H1 (cell line): ENCODE measurements around the gene ADCY1. TPM values are rescaled to one million over a fixed set of nuclear protein-coding genes. Genes with fewer than 3 reads are reported as not detected.

ENCODE experiments used
- CTCF ChIA-PET: fragments of 300-600 bp; sonication (Branson Sonifier 250); formaldehyde crosslinking; loops from one replicate; lab custom pipeline; 2021; ENCODE audit not compliant: partially characterized antibody; lab: Charles Lee
- POLR2A ChIA-PET: fragments of 300-600 bp; sonication (Branson Sonifier 250); formaldehyde crosslinking; loops from one replicate; lab custom pipeline; 2021; ENCODE audit warnings: inconsistent platforms; ENCODE audit not compliant: partially characterized antibody; lab: Charles Lee
- DNase-seq, 2 experiments: peaks; one replicate each; pipeline versions ENCODE4 v3.0.0 to v3.0.0-alpha.2; 2010 to 2022; ENCODE audit warnings: low spot score in 2 of 2, low read depth in 1 of 2, mixed read lengths in 1 of 2
- FAIRE-seq: peaks from 2 replicates; lab custom pipeline; 2011; peaks lifted over from hg19 to GRCh38; lab: Jason Lieb, UNC
- H2AFZ ChIP-seq: 2 replicates; pipeline ENCODE4 v1.8.1; 2012; ENCODE audit warnings: low read length, inconsistent platforms
- H2AK5ac ChIP-seq: 2 replicates; pipeline ENCODE4 v1.6.1; 2013; ENCODE audit warnings: low read depth, low read length
- H2BK120ac ChIP-seq: replicated peaks from 2 replicates; pipeline ENCODE3; 2013; ENCODE audit warnings: low read depth, low read length, inconsistent platforms
- H2BK12ac ChIP-seq: 2 replicates; pipeline ENCODE4 v1.6.1; 2013; ENCODE audit warnings: low read depth, low read length
- H2BK15ac ChIP-seq: 2 replicates; pipeline ENCODE4 v1.6.1; 2013; ENCODE audit warnings: low read length
- H2BK20ac ChIP-seq: 2 replicates; pipeline ENCODE4 v1.6.1; 2013; ENCODE audit warnings: low read length
- H2BK5ac ChIP-seq: 2 replicates; pipeline ENCODE4 v1.6.1; 2013; ENCODE audit warnings: low read depth, low read length
- H3K14ac ChIP-seq: 2 replicates; pipeline ENCODE4 v1.6.1; 2013; ENCODE audit warnings: inconsistent platforms; ENCODE audit not compliant: insufficient read length
- H3K18ac ChIP-seq: 2 replicates; pipeline ENCODE4 v1.6.1; 2013; ENCODE audit warnings: low read length; ENCODE audit errors: extremely low read depth
- H3K23ac ChIP-seq: 2 replicates; pipeline ENCODE4 v1.6.1; 2013; ENCODE audit warnings: inconsistent platforms; ENCODE audit not compliant: insufficient read length
- H3K23me2 ChIP-seq: 2 replicates; pipeline ENCODE4 v1.6.1; 2013; ENCODE audit warnings: low read depth, low read length
- H3K27ac ChIP-seq: 2 replicates; pipeline ENCODE4 v1.6.1; 2011; ENCODE audit warnings: low read depth, low read length, inconsistent platforms
- H3K27me3 ChIP-seq, 4 experiments: replicated peaks in 1 of 4; 1 replicate in 1 of 4; 2 replicates in 3 of 4; pipeline versions ENCODE4 v1.6.1 to v1.8.1; 2011 to 2013; ENCODE audit warnings: low read length in 3 of 4, mild to moderate bottlenecking in 3 of 4, inconsistent platforms in 2 of 4, mixed read lengths in 2 of 4, moderate library complexity in 1 of 4; ENCODE audit not compliant: control insufficient read depth in 3 of 4, insufficient read depth in 3 of 4; ENCODE audit errors: extremely low read depth in 1 of 4
- H3K36me3 ChIP-seq, 4 experiments: 2 replicates each; pipeline versions ENCODE4 v1.6.1 to v1.8.1; 2011 to 2013; ENCODE audit warnings: mild to moderate bottlenecking in 4 of 4, low read length in 3 of 4, moderate library complexity in 2 of 4, control low read depth in 1 of 4, inconsistent platforms in 1 of 4; ENCODE audit not compliant: insufficient read depth in 4 of 4, control insufficient read depth in 2 of 4
- H3K4ac ChIP-seq: replicated peaks from 2 replicates; pipeline ENCODE3; 2013; ENCODE audit warnings: low read length, low read depth, mixed read lengths, inconsistent platforms; ENCODE audit not compliant: insufficient read length
- H3K4me1 ChIP-seq, 4 experiments: replicated peaks in 1 of 4; 1 replicate in 1 of 4; 2 replicates in 3 of 4; pipeline versions ENCODE4 v1.6.1 to v1.8.1; 2011 to 2013; ENCODE audit warnings: low read length in 3 of 4, inconsistent platforms in 2 of 4, mixed read lengths in 1 of 4; ENCODE audit not compliant: insufficient read depth in 4 of 4, control insufficient read depth in 3 of 4
- H3K4me2 ChIP-seq, 2 experiments: 2 replicates each; pipeline versions ENCODE4 v1.6.1 to v1.8.1; 2011 to 2013; ENCODE audit warnings: low read depth in 2 of 2, low read length in 2 of 2, control low read depth in 1 of 2, inconsistent platforms in 1 of 2, mild to moderate bottlenecking in 1 of 2; ENCODE audit not compliant: insufficient read depth in 1 of 2
- H3K4me3 ChIP-seq, 4 experiments: fragments of 200-600, 300-600 bp in 1 of 4; sonication (generic), shearing (Covaris generic), sonication (Bioruptor Twin) in 1 of 4; 2 replicates each; pipeline versions ENCODE4 v1.5.1 to v1.8.1; 2011 to 2016; ENCODE audit warnings: low read length in 4 of 4, low read depth in 3 of 4, control low read depth in 2 of 4, inconsistent platforms in 2 of 4, mild to moderate bottlenecking in 2 of 4, mixed read lengths in 1 of 4, moderate library complexity in 1 of 4; ENCODE audit not compliant: insufficient read depth in 2 of 4; ENCODE audit errors: extremely low read depth in 1 of 4
- H3K56ac ChIP-seq: replicated peaks from 2 replicates; pipeline ENCODE3; 2013; ENCODE audit warnings: low read depth, mild to moderate bottlenecking, mixed read lengths, low read length, inconsistent platforms; ENCODE audit not compliant: insufficient read length
- H3K79me1 ChIP-seq: 2 replicates; pipeline ENCODE4 v1.6.1; 2013; ENCODE audit warnings: low read depth, low read length, control low read depth
- H3K79me2 ChIP-seq, 2 experiments: 2 replicates each; pipeline versions ENCODE4 v1.6.1 to v1.8.1; 2012 to 2013; ENCODE audit warnings: low read length in 2 of 2, mild to moderate bottlenecking in 2 of 2, inconsistent platforms in 1 of 2; ENCODE audit not compliant: insufficient read depth in 2 of 2, control insufficient read depth in 1 of 2
- H3K9ac ChIP-seq, 4 experiments: replicated peaks in 1 of 4; 1 replicate in 1 of 4; 2 replicates in 3 of 4; pipeline versions ENCODE4 v1.6.1 to v1.8.1; 2011 to 2013; ENCODE audit warnings: low read depth in 3 of 4, low read length in 3 of 4, control low read depth in 2 of 4, mild to moderate bottlenecking in 2 of 4, moderate library complexity in 2 of 4, inconsistent platforms in 1 of 4; ENCODE audit errors: extremely low read depth in 1 of 4
- H3K9me3 ChIP-seq, 2 experiments: 2 replicates each; pipeline versions ENCODE4 v1.6.1 to v1.8.1; 2012 to 2013; ENCODE audit warnings: mild to moderate bottlenecking in 2 of 2, moderate library complexity in 2 of 2, control low read depth in 1 of 2, inconsistent platforms in 1 of 2, low read depth in 1 of 2, low read length in 1 of 2, mixed read lengths in 1 of 2; ENCODE audit not compliant: insufficient read depth in 2 of 2
- H4K20me1 ChIP-seq, 2 experiments: replicated peaks in 1 of 2; 2 replicates each; pipeline versions ENCODE3 to v1.8.1; 2011 to 2013; ENCODE audit warnings: inconsistent platforms in 2 of 2, low read length in 2 of 2, mild to moderate bottlenecking in 1 of 2; ENCODE audit not compliant: insufficient read depth in 2 of 2, control insufficient read depth in 1 of 2
- H4K5ac ChIP-seq: 2 replicates; pipeline ENCODE4 v1.6.1; 2013; ENCODE audit warnings: low read length, low read depth, mixed read lengths, inconsistent platforms; ENCODE audit not compliant: insufficient read length
- H4K8ac ChIP-seq: 2 replicates; pipeline ENCODE4 v1.8.0; 2013; ENCODE audit warnings: mild to moderate bottlenecking, moderate library complexity, low read length, inconsistent platforms; ENCODE audit not compliant: insufficient read depth; ENCODE audit errors: extremely low read depth
- H4K91ac ChIP-seq: replicated peaks from 2 replicates; pipeline ENCODE3; 2013; ENCODE audit warnings: low read length, mixed read lengths, inconsistent platforms; ENCODE audit not compliant: insufficient read length
- CHD2 ChIP-seq: IDR thresholded peaks from 2 replicates; pipeline ENCODE4 v1.6.1; 2012; ENCODE audit warnings: low read length, improper control_type of control experiment
- EP300 ChIP-seq, 2 experiments: IDR thresholded peaks; 1 replicate in 1 of 2; 2 replicates in 1 of 2; pipeline ENCODE4 v1.6.1; 2011 to 2012; ENCODE audit warnings: low read depth in 2 of 2, low read length in 2 of 2, mild to moderate bottlenecking in 2 of 2, borderline replicate concordance in 1 of 2, inconsistent platforms in 1 of 2, moderate library complexity in 1 of 2
- MAX ChIP-seq: IDR thresholded peaks from 2 replicates; pipeline ENCODE4 v1.6.1; 2012; ENCODE audit warnings: inconsistent platforms
- POLR2A ChIP-seq, 2 experiments: IDR thresholded peaks; 1 replicate in 1 of 2; 2 replicates in 1 of 2; pipeline ENCODE4 v1.6.1; 2011; ENCODE audit warnings: low read depth in 2 of 2, low read length in 2 of 2, mild to moderate bottlenecking in 2 of 2; ENCODE audit errors: control extremely low read depth in 1 of 2
- WGBS, 2 experiments: shearing (Covaris generic) in 1 of 2; methylation state at CpG; one replicate each; pipeline versions ENCODE4 v1.1.6 to v1.1.7; 2013 to 2015; ENCODE audit warnings: low lambda C conversion rate in 2 of 2, mixed read lengths in 2 of 2, inconsistent platforms in 1 of 2, low coverage in 1 of 2, missing lambda C conversion rate in 1 of 2; ENCODE audit not compliant: insufficient replicate concordance in 2 of 2, insufficient coverage in 1 of 2, insufficient read length in 1 of 2; ENCODE audit errors: extremely low coverage in 1 of 2, missing lambda C conversion rate in 1 of 2; 5-methylcytosine and 5-hydroxymethylcytosine counted together
- polyA plus RNA-seq, 7 experiments: library from polyadenylated mRNA; depleted of rRNA in 3 of 7; stranded (reverse) in 5 of 7; unstranded in 2 of 7; fragments of >200 nt in 5 of 7; fragments of 200-250 nt in 2 of 7; gene quantifications; 1 replicate in 5 of 7; 2 replicates in 1 of 7; 4 replicates in 1 of 7; pipeline versions ENCODE4 v1.2.1 to v1.2.3, GENCODE V29; 2011 to 2013; ENCODE audit warnings: missing spikeins in 2 of 7, mixed read lengths in 2 of 7
- total RNA-seq: library from RNA; stranded (reverse); fragmentation: NEBNext Ultra II Directional; extraction: Animal tissue kit (Norgen Biotek cat#: 25700); gene quantifications from 2 replicates; pipeline ENCODE4 v1.2.1, GENCODE V29; 2021
- TF ChIP-seq, protein P1 (sequence below): IDR thresholded peaks from 2 replicates; pipeline ENCODE4 v1.6.1; 2011; ENCODE audit warnings: low read length, improper control_type of control experiment

The ADCY1 gene
- total and polyA plus RNA-seq, 2 of the 8 experiments (the other 6 are each of a cell fraction or from before 2014, with no cell fraction given): 7.9 to 26.9 TPM

GRCh38 chr7:45623740-45624391 is 49.7 kb downstream of the ADCY1 start:
- Histone ChIP-seq H4K20me1 (peaks cover 0 to 5% of the 10 kb centered on the region in 2 experiments), H3K23ac (no peak overlapping the region), H3K18ac (no peak overlapping the region), H2AK5ac (no peak overlapping the region), H3K79me1 (peaks cover 3% of the 10 kb centered on the region; the same call in 1 of the 2 replicates), H3K14ac (no peak overlapping the region), H4K8ac (peak overlapping the region; percentile 54; the same call in 1 of the 2 replicates), H4K5ac (no peak overlapping the region), H2BK15ac (no peak overlapping the region), H3K4ac (no peak overlapping the region), H2AFZ (no peak overlapping the region), H3K56ac (no peak overlapping the region), H3K4me1 (no peaks in the 10 kb centered on the region), H3K79me2 (no peaks in the 10 kb centered on the region), H2BK12ac (no peak overlapping the region), H3K27ac (no peak overlapping the region), H4K91ac (no peak overlapping the region), H3K9ac (no peak overlapping the region), H3K27me3 (no peaks in the 10 kb centered on the region), H3K23me2 (no peaks in the 10 kb centered on the region), H3K36me3 (peaks cover 0 to 3% (median 1%) of the 10 kb centered on the region in 4 experiments; a peak in 2 of 8 replicates), H2BK120ac (no peak overlapping the region), H3K9me3 (peaks cover 5 to 9% of the 10 kb centered on the region in 2 experiments; a peak in 3 of 4 replicates), H2BK5ac (0 out of 2 replicates have a peak overlapping the region, but pooled peaks have one; percentile 19), H3K4me3 (no peak overlapping the region), H2BK20ac (no peak overlapping the region), H3K4me2 (no peak overlapping the region)
- 85% methylated on average over 9 of the region's 9 CpGs; no CpG with 5 or more reads in 1 of the 2 experiments for WGBS, 2 experiments
- TF ChIP-seq, protein P1, sequence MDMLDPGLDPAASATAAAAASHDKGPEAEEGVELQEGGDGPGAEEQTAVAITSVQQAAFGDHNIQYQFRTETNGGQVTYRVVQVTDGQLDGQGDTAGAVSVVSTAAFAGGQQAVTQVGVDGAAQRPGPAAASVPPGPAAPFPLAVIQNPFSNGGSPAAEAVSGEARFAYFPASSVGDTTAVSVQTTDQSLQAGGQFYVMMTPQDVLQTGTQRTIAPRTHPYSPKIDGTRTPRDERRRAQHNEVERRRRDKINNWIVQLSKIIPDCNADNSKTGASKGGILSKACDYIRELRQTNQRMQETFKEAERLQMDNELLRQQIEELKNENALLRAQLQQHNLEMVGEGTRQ: no peak
- TF ChIP-seq EP300 (IDR thresholded peaks at IDR 0.05; ENCODE audit: borderline replicate concordance in 1 of 2, low read depth in 2 of 2, low read length in 2 of 2) (no peak), POLR2A (IDR thresholded peaks at IDR 0.05; ENCODE audit: control extremely low read depth in 1 of 2, low read depth in 2 of 2, low read length in 2 of 2) (no peak), CHD2 (no peak), MAX (no peak)
- DNase-seq: peak in 1 of 2 experiments; percentile 38
- FAIRE-seq: no peak
- CTCF ChIA-PET: no interaction called here
- POLR2A ChIA-PET: no interaction called here
